ENCODE results near the gene CTAGE1. TPM values are rescaled to one million over a fixed set of nuclear protein-coding genes. Genes with fewer than 3 reads are reported as not detected.

CTAGE1 gene
- polyA plus RNA-seq, 1 of the 3 experiments (the other 2 are of a cell fraction), result 0.07 TPM

- no peak for TF ChIP-seq REST (IDR thresholded peaks at IDR 0.05; ENCODE audit: low read depth, low read length)
- no peak for TF ChIP-seq EZH2phosphoT487 (IDR thresholded peaks at IDR 0.05; ENCODE audit: borderline replicate concordance, low read depth)
- TF ChIP-seq PBX3 (IDR thresholded peaks at IDR 0.05), result no peak
- no peak for TF ChIP-seq CHD2 (IDR thresholded peaks at IDR 0.05; ENCODE audit: low read length, partially characterized antibody)
- no peak for TF ChIP-seq FOXJ3 (CRISPR knock-in tag; IDR thresholded peaks at IDR 0.05)
- TF ChIP-seq FOXM1 (IDR thresholded peaks at IDR 0.05; ENCODE audit: low read depth), result no peak
- TF ChIP-seq FOSL2 (IDR thresholded peaks at IDR 0.05; ENCODE audit: borderline replicate concordance, low read depth), result no peak
- no peak for TF ChIP-seq SMC3 (IDR thresholded peaks at IDR 0.05; ENCODE audit: low read depth, low read length)
Observed at GRCh38 chr18:22448238-22448637, 30.5 kb upstream of the CTAGE1 start (continued).

- H3K36me3 ChIP-seq (replicated peaks in 1 of 2; ENCODE audit: control insufficient read depth in 1 of 2, insufficient read depth in 2 of 2, low read length in 1 of 2), result no peaks in the 10 kb centered on the region
- H3F3A ChIP-seq (replicated peaks; ENCODE audit: insufficient read depth), result no peaks in the 10 kb centered on the region
- H2AFZ ChIP-seq (ENCODE audit: low read depth), result no peak overlapping the region
- no peaks in the 10 kb centered on the region for H3K9me3 ChIP-seq
- no peak overlapping the region for H3K4me2 ChIP-seq
- H3K4me3 ChIP-seq (ENCODE audit: low read depth in 2 of 2, low read length in 1 of 2), result no peak overlapping the region
- ChIA-PET CTCF (interaction anchor here (1.9 kb wide), 1 partner anchor 11 kb away, joined by 7 read pairs; no protein-coding TSS in a partner anchor), POLR2A (no interaction called here)
- WGBS (ENCODE audit: low lambda C conversion rate), result 52% methylated on average over 4 of the region's 4 CpGs
- no peak overlapping the region for H3K9ac ChIP-seq
- H3K27me3 ChIP-seq (ENCODE audit: insufficient read depth), result no peaks in the 10 kb centered on the region
- H3K9me2 ChIP-seq, result no peaks in the 10 kb centered on the region
- H3K79me2 ChIP-seq (ENCODE audit: insufficient read depth), result no peaks in the 10 kb centered on the region
- DNase-seq, result no peak
- no peaks in the 10 kb centered on the region for H3K4me1 ChIP-seq (ENCODE audit: control insufficient read depth in 1 of 2, insufficient read depth in 2 of 2, low read depth in 1 of 2, low read length in 1 of 2)
- no peak overlapping the region for H3K27ac ChIP-seq (ENCODE audit: low read depth in 2 of 2, low read length in 1 of 2)
- no peaks in the 10 kb centered on the region for H4K20me1 ChIP-seq (ENCODE audit: insufficient read depth)
- TF ChIP-seq ELF1 (IDR thresholded peaks at IDR 0.05) (no peak), TCF12 (IDR thresholded peaks at IDR 0.05) (no peak), USF1 (IDR thresholded peaks at IDR 0.05; ENCODE audit: borderline replicate concordance, low read depth) (no peak), FOXJ3 (CRISPR knock-in tag; IDR thresholded peaks at IDR 0.05) (no peak), ZBTB33 (IDR thresholded peaks at IDR 0.05; ENCODE audit: borderline replicate concordance, low read depth) (no peak), YY1 (IDR thresholded peaks at IDR 0.05; ENCODE audit: low read depth) (no peak), POLR2AphosphoS5 (IDR thresholded peaks at IDR 0.05; ENCODE audit: low read depth, low read length) (no peak), SIN3A (IDR thresholded peaks at IDR 0.05; ENCODE audit: borderline replicate concordance, low read depth, low read length) (no peak), FOSL2 (IDR thresholded peaks at IDR 0.05; ENCODE audit: borderline replicate concordance, low read depth) (no peak), USF2 (IDR thresholded peaks at IDR 0.05; ENCODE audit: borderline replicate concordance, low read depth, low read length) (no peak), IRF3 (IDR thresholded peaks at IDR 0.05; ENCODE audit: low read depth, low read length) (no peak), MXI1 (IDR thresholded peaks at IDR 0.05; ENCODE audit: low read depth, low read length) (no peak), NRF1 (IDR thresholded peaks at IDR 0.05; ENCODE audit: low read depth, low read length) (no peak), CTCF (IDR thresholded peaks at IDR 0.05) (no peak), RFX5 (IDR thresholded peaks at IDR 0.05; ENCODE audit: low read length) (no peak)
Observed at GRCh38 chr18:22447792-22448191, 30.1 kb upstream of the CTAGE1 start.
